Prostate gland (tissue), 2 donors: ENCODE data around the gene BTBD10. TPM values are rescaled to one million over a fixed set of nuclear protein-coding genes. Genes with fewer than 3 reads are reported as not detected.

ENCODE experiments used
- DNase-seq: peaks from one replicate; pipeline ENCODE4 v3.0.0-alpha.2; 2019; ENCODE audit warnings: low spot score
- H3K27ac ChIP-seq, 2 donors: fragments of 200-600 bp; sonication (generic); 2 replicates each; pipeline ENCODE4 v1.5.1; 2017 to 2019
- H3K27me3 ChIP-seq: fragments of 200-600 bp; sonication (generic); replicated peaks from 2 replicates; pipeline ENCODE4 v1.5.1; 2019; ENCODE audit not compliant: insufficient read depth
- H3K36me3 ChIP-seq, 2 donors: fragments of 200-600 bp; sonication (generic); 1 replicate in 1 of 2; 2 replicates in 1 of 2; pipeline versions ENCODE4 v1.5.1 to v1.8.1; 2017 to 2019
- H3K4me1 ChIP-seq: fragments of 200-600 bp; sonication (generic); replicated peaks from 2 replicates; pipeline ENCODE4 v1.5.1; 2019
- H3K4me3 ChIP-seq, 2 donors: fragments of 200-600 bp; sonication (generic); 2 replicates each; pipeline ENCODE4 v1.5.1; 2017 to 2019
- H3K9me3 ChIP-seq: fragments of 200-600 bp; sonication (generic); 2 replicates; pipeline ENCODE4 v1.5.1; 2017
- CTCF ChIP-seq, 4 experiments: fragments of 200-600 bp in 2 of 4; fragments of 450-650 bp in 2 of 4; sonication (generic) in 2 of 4; IDR thresholded peaks; 1 replicate in 3 of 4; 2 replicates in 1 of 4; pipeline ENCODE4 v1.5.1; 2016 to 2019; ENCODE audit warnings: antibody characterized with exemption in 4 of 4, mild to moderate bottlenecking in 2 of 4, moderate library complexity in 2 of 4
- POLR2A ChIP-seq: fragments of 450-650 bp; IDR thresholded peaks from one replicate; pipeline ENCODE4 v1.6.1; 2016; ENCODE audit warnings: antibody characterized with exemption, mild to moderate bottlenecking
- POLR2AphosphoS5 ChIP-seq: sonication (generic); formaldehyde crosslinking; IDR thresholded peaks from one replicate; pipeline ENCODE4 v1.6.1; 2017; ENCODE audit warnings: antibody characterized with exemption
- WGBS: methylation state at CpG from one replicate; pipeline ENCODE4 v1.1.5; 2018; 5-methylcytosine and 5-hydroxymethylcytosine counted together
- intact Hi-C: fragments of 100-400 bp; cut with DNase I; formaldehyde crosslinking; loops from one replicate; pipeline ENCODE4 v1.14.2; 2022
- total RNA-seq, 2 donors: library from RNA; depleted of rRNA; stranded (reverse); fragments of >200 nt; gene quantifications; one replicate each; pipeline ENCODE4 v1.1.0, GENCODE V29; 2016

Gene BTBD10
- total RNA-seq, 2 donors from 2014 or later, result 21.9 to 31.8 TPM

- H3K36me3 ChIP-seq, result no peaks in the 10 kb centered on the region
- H3K9me3 ChIP-seq, result no peaks in the 10 kb centered on the region
- no peak overlapping the region for H3K4me3 ChIP-seq
- intact Hi-C loops, result no loop called here
- no peak for TF ChIP-seq POLR2A
- no peak for TF ChIP-seq POLR2AphosphoS5
- no peak for TF ChIP-seq CTCF (IDR thresholded peaks at IDR 0.05)
- no peak overlapping the region for H3K27ac ChIP-seq
- H3K4me1 ChIP-seq, result no peaks in the 10 kb centered on the region
- no peak for DNase-seq
- no peaks in the 10 kb centered on the region for H3K27me3 ChIP-seq
Observed at GRCh38 chr11:13375798-13376197, 87.2 kb downstream of the BTBD10 start.

- Histone ChIP-seq H3K9me3 (no peaks in the 10 kb centered on the region), H3K36me3 (no peaks in the 10 kb centered on the region), H3K4me1 (no peaks in the 10 kb centered on the region), H3K27me3 (no peaks in the 10 kb centered on the region), H3K4me3 (no peak overlapping the region), H3K27ac (no peak overlapping the region)
- intact Hi-C loops, result no loop called here
- DNase-seq, result no peak
- TF ChIP-seq CTCF (IDR thresholded peaks at IDR 0.05) (no peak), POLR2A (no peak), POLR2AphosphoS5 (no peak)
- 93% methylated on average over 2 of the region's 2 CpGs for WGBS
Observed at GRCh38 chr11:13373216-13373615, 89.8 kb downstream of the BTBD10 start.

GRCh38 chr11:13368041-13368446 is 95.0 kb downstream of the BTBD10 start:
- no peak for DNase-seq
- 81% methylated on average over 5 of the region's 5 CpGs for WGBS

GRCh38 chr11:13367115-13367514 is 95.9 kb downstream of the BTBD10 start:
- no peak overlapping the region for H3K4me3 ChIP-seq
- H3K4me1 ChIP-seq, result no peaks in the 10 kb centered on the region
- peaks cover 0 to 3% of the 10 kb centered on the region in 2 donors for H3K36me3 ChIP-seq
- no peak for DNase-seq
- no peaks in the 10 kb centered on the region for H3K27me3 ChIP-seq
- 84% methylated on average over 4 of the region's 4 CpGs for WGBS
- TF ChIP-seq POLR2AphosphoS5 (no peak), POLR2A (no peak), CTCF (IDR thresholded peaks at IDR 0.05) (no peak)
- H3K9me3 ChIP-seq, result no peaks in the 10 kb centered on the region
- intact Hi-C loops, result no loop called here
- H3K27ac ChIP-seq, result no peak overlapping the region

More at GRCh38 chr11:13368041-13368446, 95.0 kb downstream of the BTBD10 start:
- no peak overlapping the region for H3K27ac ChIP-seq
- intact Hi-C loops, result no loop called here
- no peaks in the 10 kb centered on the region for H3K9me3 ChIP-seq
- H3K36me3 ChIP-seq, result peaks cover 0 to 3% of the 10 kb centered on the region in 2 donors
- H3K27me3 ChIP-seq, result no peaks in the 10 kb centered on the region
- H3K4me3 ChIP-seq, result no peak overlapping the region
- H3K4me1 ChIP-seq, result no peaks in the 10 kb centered on the region
- TF ChIP-seq POLR2A, result no peak
- TF ChIP-seq CTCF (IDR thresholded peaks at IDR 0.05), result no peak
- TF ChIP-seq POLR2AphosphoS5, result no peak

GRCh38 chr11:13366266-13367026 is 96.6 kb downstream of the BTBD10 start:
- Histone ChIP-seq H3K27me3 (no peaks in the 10 kb centered on the region), H3K4me3 (no peak overlapping the region), H3K9me3 (no peaks in the 10 kb centered on the region), H3K4me1 (no peaks in the 10 kb centered on the region), H3K36me3 (peaks cover 0 to 3% of the 10 kb centered on the region in 2 donors), H3K27ac (no peak overlapping the region)
- intact Hi-C loops, result no loop called here
- WGBS, result 89% methylated on average over 7 of the region's 7 CpGs
- no peak for DNase-seq
- no peak for TF ChIP-seq POLR2A
- TF ChIP-seq POLR2AphosphoS5, result no peak
- TF ChIP-seq CTCF (IDR thresholded peaks at IDR 0.05), result no peak
